ENCODE measurements around the gene A1BG.

DNA sequence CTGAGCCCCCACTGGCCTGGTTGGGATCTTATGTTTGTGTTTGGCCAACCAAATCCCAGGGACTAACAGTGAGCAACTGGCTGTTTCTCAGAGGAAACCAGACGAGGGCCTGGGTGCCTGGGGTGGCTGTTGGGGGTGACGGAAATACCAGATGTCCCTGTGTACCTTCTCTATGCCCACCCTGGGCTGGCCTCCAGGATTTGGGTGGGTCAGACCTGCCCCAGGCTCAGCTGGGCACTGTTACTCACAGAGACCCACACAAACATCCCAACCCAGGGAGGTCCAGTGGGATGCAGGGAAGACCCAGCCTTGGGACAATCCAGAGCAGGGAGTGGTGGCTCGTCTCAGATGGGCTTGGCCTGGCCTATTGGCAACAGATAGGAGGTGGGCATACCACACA lies 17.7 kb downstream of the A1BG start:
- TF ChIP-seq, protein P1, sequence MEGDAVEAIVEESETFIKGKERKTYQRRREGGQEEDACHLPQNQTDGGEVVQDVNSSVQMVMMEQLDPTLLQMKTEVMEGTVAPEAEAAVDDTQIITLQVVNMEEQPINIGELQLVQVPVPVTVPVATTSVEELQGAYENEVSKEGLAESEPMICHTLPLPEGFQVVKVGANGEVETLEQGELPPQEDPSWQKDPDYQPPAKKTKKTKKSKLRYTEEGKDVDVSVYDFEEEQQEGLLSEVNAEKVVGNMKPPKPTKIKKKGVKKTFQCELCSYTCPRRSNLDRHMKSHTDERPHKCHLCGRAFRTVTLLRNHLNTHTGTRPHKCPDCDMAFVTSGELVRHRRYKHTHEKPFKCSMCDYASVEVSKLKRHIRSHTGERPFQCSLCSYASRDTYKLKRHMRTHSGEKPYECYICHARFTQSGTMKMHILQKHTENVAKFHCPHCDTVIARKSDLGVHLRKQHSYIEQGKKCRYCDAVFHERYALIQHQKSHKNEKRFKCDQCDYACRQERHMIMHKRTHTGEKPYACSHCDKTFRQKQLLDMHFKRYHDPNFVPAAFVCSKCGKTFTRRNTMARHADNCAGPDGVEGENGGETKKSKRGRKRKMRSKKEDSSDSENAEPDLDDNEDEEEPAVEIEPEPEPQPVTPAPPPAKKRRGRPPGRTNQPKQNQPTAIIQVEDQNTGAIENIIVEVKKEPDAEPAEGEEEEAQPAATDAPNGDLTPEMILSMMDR (IDR thresholded peaks at IDR 0.05 in 4 of 5, conservative IDR thresholded peaks at IDR 0.05 in 1 of 5) = no peak
- TF ChIP-seq POLR2A (IDR thresholded peaks at IDR 0.05) = no peak

Data from gastrocnemius medialis (tissue), 4 donors.